ENCODE measurements around the gene SPG21. TPM values are rescaled to one million over a fixed set of nuclear protein-coding genes. Genes with fewer than 3 reads are reported as not detected.

The SPG21 gene
- polyA plus RNA-seq, 1 donor from 2014 or later: 67.7 TPM

GRCh38 chr15:64985366-64986033, 4.2 kb downstream of the SPG21 start:
- H3K9me3 ChIP-seq (ENCODE audit: low read length): no peaks in the 10 kb centered on the region
- H3F3A ChIP-seq (ENCODE audit: insufficient read depth, low read length, poor library complexity, severe bottlenecking): no peaks in the 10 kb centered on the region
- no peaks in the 10 kb centered on the region for H3K9me2 ChIP-seq (ENCODE audit: insufficient read depth, low read length)
- no peaks in the 10 kb centered on the region for H4K20me1 ChIP-seq (ENCODE audit: insufficient read depth)
- H3K27me3 ChIP-seq (ENCODE audit: insufficient read depth, low read depth, low read length): no peaks in the 10 kb centered on the region
- no peak overlapping the region for H2AFZ ChIP-seq (ENCODE audit: low read depth, low read length)
- H3K9ac ChIP-seq (ENCODE audit: low read length): no peak overlapping the region
- no peak overlapping the region for H3K27ac ChIP-seq (ENCODE audit: low read length)
- H3K36me3 ChIP-seq (ENCODE audit: insufficient read depth, low read length): peaks cover 3% of the 10 kb centered on the region
- no peak for TF ChIP-seq RAD21 (conservative IDR thresholded peaks at IDR 0.05)
- TF ChIP-seq, protein P1, sequence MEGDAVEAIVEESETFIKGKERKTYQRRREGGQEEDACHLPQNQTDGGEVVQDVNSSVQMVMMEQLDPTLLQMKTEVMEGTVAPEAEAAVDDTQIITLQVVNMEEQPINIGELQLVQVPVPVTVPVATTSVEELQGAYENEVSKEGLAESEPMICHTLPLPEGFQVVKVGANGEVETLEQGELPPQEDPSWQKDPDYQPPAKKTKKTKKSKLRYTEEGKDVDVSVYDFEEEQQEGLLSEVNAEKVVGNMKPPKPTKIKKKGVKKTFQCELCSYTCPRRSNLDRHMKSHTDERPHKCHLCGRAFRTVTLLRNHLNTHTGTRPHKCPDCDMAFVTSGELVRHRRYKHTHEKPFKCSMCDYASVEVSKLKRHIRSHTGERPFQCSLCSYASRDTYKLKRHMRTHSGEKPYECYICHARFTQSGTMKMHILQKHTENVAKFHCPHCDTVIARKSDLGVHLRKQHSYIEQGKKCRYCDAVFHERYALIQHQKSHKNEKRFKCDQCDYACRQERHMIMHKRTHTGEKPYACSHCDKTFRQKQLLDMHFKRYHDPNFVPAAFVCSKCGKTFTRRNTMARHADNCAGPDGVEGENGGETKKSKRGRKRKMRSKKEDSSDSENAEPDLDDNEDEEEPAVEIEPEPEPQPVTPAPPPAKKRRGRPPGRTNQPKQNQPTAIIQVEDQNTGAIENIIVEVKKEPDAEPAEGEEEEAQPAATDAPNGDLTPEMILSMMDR (IDR thresholded peaks at IDR 0.05; ENCODE audit: poor library complexity, severe bottlenecking): no peak
- TF ChIP-seq, protein P2, sequence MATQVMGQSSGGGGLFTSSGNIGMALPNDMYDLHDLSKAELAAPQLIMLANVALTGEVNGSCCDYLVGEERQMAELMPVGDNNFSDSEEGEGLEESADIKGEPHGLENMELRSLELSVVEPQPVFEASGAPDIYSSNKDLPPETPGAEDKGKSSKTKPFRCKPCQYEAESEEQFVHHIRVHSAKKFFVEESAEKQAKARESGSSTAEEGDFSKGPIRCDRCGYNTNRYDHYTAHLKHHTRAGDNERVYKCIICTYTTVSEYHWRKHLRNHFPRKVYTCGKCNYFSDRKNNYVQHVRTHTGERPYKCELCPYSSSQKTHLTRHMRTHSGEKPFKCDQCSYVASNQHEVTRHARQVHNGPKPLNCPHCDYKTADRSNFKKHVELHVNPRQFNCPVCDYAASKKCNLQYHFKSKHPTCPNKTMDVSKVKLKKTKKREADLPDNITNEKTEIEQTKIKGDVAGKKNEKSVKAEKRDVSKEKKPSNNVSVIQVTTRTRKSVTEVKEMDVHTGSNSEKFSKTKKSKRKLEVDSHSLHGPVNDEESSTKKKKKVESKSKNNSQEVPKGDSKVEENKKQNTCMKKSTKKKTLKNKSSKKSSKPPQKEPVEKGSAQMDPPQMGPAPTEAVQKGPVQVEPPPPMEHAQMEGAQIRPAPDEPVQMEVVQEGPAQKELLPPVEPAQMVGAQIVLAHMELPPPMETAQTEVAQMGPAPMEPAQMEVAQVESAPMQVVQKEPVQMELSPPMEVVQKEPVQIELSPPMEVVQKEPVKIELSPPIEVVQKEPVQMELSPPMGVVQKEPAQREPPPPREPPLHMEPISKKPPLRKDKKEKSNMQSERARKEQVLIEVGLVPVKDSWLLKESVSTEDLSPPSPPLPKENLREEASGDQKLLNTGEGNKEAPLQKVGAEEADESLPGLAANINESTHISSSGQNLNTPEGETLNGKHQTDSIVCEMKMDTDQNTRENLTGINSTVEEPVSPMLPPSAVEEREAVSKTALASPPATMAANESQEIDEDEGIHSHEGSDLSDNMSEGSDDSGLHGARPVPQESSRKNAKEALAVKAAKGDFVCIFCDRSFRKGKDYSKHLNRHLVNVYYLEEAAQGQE (IDR thresholded peaks at IDR 0.05; ENCODE audit: borderline replicate concordance): no peak
- no peak for TF ChIP-seq SMC3 (conservative IDR thresholded peaks at IDR 0.05; ENCODE audit: poor library complexity)
- no peak for TF ChIP-seq EP300 (conservative IDR thresholded peaks at IDR 0.05; ENCODE audit: poor library complexity, severe bottlenecking)
- no peak for TF ChIP-seq MXI1 (conservative IDR thresholded peaks at IDR 0.05; ENCODE audit: poor library complexity, severe bottlenecking)
- TF ChIP-seq TAF1 (IDR thresholded peaks at IDR 0.05; ENCODE audit: low read depth): no peak
- TF ChIP-seq EZH2 (IDR thresholded peaks at IDR 0.05; ENCODE audit: borderline replicate concordance, insufficient read depth, low read length, poor library complexity, severe bottlenecking): no peak
- no peak for TF ChIP-seq POLR2AphosphoS5 (IDR thresholded peaks at IDR 0.05)
- no peak overlapping the region for H3K4me2 ChIP-seq (ENCODE audit: low read length)
- no peak overlapping the region for H3K4me3 ChIP-seq (ENCODE audit: low read length)
- H3K79me2 ChIP-seq (replicated peaks; ENCODE audit: insufficient read depth, low read length): peaks cover 20% of the 10 kb centered on the region

DNA sequence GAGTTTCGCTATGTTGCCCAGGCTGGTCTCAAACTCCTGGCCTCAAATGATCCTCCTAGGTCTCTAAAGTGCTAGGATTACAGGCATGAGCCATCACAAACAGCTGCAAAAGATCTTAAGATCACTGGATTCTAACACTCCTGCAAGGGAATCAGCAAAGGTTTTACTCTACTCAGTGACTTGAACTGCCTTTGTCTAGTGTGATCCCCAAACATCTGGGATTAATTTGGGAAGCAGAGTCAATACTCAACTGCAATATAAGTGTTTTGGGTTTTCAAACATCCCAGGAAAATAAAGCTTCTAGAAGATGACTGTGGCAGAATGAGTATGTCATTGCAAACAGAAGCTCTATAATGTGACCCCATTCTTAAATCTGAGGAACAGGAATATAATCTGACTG, 7.2 kb downstream of the SPG21 start:
- H3K9me3 ChIP-seq (ENCODE audit: low read length): no peaks in the 10 kb centered on the region
- no peak overlapping the region for H3K27ac ChIP-seq (ENCODE audit: low read length)
- H2AFZ ChIP-seq (ENCODE audit: low read depth, low read length): no peak overlapping the region
- H3K9ac ChIP-seq (ENCODE audit: low read length): no peak overlapping the region
- no peaks in the 10 kb centered on the region for H3K27me3 ChIP-seq (ENCODE audit: insufficient read depth, low read depth, low read length)
- H3K79me2 ChIP-seq (replicated peaks; ENCODE audit: insufficient read depth, low read length): peaks cover 16% of the 10 kb centered on the region
- H3K4me3 ChIP-seq (ENCODE audit: low read length): no peak overlapping the region
- H3K36me3 ChIP-seq (ENCODE audit: insufficient read depth, low read length): peaks cover 3% of the 10 kb centered on the region
- H3K4me2 ChIP-seq (ENCODE audit: low read length): no peak overlapping the region
- H4K20me1 ChIP-seq (ENCODE audit: insufficient read depth): no peaks in the 10 kb centered on the region
- TF ChIP-seq POLR2AphosphoS5 (IDR thresholded peaks at IDR 0.05) (no peak), EZH2 (IDR thresholded peaks at IDR 0.05; ENCODE audit: borderline replicate concordance, insufficient read depth, low read length, poor library complexity, severe bottlenecking) (no peak), SMC3 (conservative IDR thresholded peaks at IDR 0.05; ENCODE audit: poor library complexity) (no peak), MXI1 (conservative IDR thresholded peaks at IDR 0.05; ENCODE audit: poor library complexity, severe bottlenecking) (no peak), TAF1 (IDR thresholded peaks at IDR 0.05; ENCODE audit: low read depth) (no peak)
- TF ChIP-seq, protein P2 (IDR thresholded peaks at IDR 0.05; ENCODE audit: borderline replicate concordance): no peak
- TF ChIP-seq, protein P1 (IDR thresholded peaks at IDR 0.05; ENCODE audit: poor library complexity, severe bottlenecking): no peak
- H3F3A ChIP-seq (ENCODE audit: insufficient read depth, low read length, poor library complexity, severe bottlenecking): no peaks in the 10 kb centered on the region
- H3K9me2 ChIP-seq (ENCODE audit: insufficient read depth, low read length): no peaks in the 10 kb centered on the region
